NCI-H128 (cell line): Measurements from ENCODE around the gene SQSTM1.

Experiments used
- DNase-seq: peaks from one replicate; lab custom pipeline; 2025; ENCODE audit not compliant: unreplicated experiment; lab: John Stamatoyannopoulos, UW

SQSTM1 gene

DNA sequence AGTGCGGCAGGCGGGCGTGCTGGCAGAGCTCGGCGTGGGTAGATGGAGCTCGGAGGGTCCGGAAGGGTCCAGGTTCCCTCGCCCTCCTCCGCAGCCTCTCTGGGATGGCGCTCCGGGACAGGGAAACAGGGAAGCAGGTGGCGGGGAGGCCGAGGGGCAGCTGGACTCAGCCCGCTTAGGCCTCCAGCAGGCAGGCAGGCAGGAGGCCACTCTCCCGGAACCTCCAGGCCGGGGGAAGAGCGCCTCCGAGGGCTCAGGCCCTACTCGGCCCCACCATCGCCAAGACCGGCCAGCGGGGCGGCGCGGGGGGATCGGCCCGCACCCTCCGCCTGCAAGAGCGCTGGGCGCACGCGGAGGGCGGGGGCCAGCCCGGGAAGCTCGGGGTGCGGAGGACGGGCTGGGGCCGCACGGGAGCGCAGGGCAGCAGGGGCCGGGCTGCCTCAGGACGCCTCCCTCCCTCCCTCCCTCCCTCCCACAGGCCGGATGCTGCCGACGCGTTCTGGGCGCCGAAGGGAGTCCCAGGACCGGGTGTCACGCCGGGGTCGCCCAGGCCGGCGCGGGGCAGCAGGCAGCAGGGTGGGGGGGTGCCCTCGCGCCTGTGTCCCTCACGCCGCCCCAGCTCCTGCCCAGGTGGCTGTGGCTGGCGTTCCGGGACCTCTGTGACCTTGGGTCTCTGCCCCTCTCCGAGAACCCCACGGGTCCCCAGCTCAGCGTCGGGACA lies 15.0 kb upstream of the SQSTM1 start:
- DNase-seq, result no peak

DNA sequence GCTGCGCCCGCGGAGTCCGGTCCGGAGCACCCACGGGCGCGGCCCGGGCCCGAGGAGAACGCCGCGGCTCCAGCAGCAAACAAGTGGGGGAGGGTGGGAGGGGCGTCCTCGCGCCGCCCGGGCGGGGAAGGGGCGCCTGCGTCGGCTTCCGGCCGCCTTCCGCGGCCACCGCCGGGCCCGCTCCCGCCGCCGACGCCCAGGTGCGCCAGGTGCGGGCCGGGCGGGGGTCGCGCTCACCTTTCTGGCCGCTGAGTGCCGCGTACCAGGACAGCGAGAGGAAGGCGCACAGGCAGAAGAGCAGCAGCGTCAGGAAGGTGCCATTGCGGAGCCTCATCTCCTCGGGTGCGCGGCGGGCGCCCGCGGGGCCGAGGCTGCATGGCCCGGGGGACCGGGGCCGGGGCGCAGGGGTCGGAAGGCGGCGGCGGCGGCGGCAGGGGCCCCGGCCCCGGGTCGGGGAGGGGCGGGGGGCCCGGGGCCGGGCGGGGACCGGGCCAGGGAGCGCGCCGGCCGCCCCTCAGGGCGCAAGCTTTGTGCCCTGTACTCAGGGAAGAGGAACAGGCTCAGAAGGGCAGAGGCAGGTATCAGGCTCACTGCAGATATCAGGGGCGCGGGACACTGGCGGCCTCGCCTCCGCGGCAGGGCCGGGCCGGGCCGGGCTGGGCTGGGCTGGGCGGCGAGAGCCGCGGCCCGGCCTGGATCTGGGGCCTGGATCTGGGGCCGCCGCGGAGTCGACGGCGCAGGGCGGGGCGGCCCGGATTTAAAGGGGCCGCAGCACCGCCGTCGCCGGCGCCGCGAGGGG lies 14.3 kb upstream of the SQSTM1 start, which contains the start of gene MGAT4B:
TSS of gene MGAT4B (minus strand) at position 617 of the 799 bp plus-strand sequence. CDS start at position 334, 283 bp downstream.
- no peak for DNase-seq

GRCh38 chr5:179812135-179812825 lies 8.4 kb upstream of the SQSTM1 start:
- DNase-seq, result no peak

DNA sequence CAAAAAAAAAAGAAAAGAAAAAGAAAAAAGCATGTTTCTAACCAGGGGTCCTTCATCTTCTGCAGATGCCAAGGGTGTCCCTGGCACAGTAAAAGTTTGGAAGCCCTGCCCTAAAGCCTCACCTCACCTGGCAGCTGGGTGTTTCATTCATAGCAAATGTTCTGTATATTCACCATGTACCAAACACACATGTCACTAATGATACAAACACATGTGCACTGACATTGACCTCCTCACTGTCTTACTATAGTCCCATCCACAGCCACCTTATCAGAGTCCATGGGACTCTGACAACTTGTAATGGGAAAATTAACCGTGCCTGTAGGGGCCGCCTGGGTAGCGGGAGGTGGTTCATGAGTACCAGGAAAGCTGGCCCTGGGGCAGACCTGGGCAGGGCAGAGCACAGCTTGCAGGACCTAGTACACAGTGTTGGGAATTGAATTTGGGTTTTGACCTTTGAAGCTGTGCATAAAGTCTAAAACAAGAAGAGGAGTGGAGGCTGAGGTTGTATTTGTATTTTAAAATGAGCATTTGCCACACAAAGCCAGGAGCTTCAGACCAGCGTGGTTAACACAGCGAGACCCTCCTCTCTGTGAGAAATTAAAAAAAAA lies 7.6 kb upstream of the SQSTM1 start:
- DNase-seq, result no peak

GRCh38 chr5:179814090-179814489 lies 6.6 kb upstream of the SQSTM1 start:
- DNase-seq, result no peak

DNA sequence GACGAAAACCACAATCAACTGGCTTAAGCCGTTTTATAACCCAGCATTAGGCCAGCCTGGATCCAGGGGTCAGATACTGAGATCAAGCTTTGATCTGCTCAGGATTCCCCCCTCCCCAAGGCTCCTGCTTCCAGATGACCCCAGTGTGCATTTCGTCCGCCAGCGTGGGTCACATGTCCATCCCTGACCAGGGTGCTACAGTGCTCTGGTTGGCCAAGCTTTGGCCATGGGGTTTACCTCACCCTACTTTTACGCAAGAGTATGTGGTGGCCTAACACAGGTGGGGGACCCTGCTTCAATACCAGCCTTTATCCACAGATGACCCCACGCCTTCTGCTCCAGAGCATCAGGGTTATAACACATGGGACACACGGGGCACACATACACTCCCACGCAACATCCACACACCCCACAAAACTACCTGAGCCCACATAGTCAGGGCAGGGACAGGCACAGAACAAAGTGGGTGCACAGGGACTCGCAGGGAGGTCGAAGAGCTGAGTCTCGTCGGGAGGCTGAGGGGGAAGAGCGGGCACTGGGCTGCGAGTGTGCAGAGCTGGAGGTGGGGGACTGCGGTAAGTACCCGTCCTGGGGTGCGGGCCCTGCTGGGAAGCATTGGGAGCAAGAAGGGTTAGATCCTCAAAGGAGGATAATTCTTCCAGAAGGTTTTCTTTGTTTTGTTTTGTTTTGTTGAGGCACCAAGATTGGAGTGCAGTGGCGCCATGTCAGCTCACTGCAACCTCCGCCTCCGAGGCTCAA lies 5.0 kb upstream of the SQSTM1 start:
- DNase-seq, result no peak

DNA sequence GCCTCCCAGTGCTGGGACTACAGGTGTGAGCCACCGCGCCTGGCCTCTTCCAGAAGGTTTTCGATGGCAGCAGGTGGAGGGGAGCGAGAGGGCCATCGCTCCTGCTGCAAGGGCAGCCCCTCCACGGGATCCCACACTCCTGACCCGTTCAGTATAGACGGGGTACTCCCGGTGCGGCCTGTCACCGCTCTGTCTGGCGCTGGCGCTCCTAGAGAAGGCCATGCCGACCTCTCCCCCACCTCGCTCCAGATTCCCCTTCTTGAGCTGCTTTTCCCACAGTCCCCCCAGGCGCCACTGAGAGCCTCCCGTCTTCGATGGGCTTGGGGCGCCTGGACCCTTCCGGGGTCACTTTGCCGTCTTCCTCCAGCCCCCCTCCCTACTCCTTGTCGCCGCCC lies 4.3 kb upstream of the SQSTM1 start:
- no peak for DNase-seq

- DNase-seq, result no peak
These were observed 3.8 kb upstream of the SQSTM1 start for GRCh38 chr5:179816796-179817469.

DNA sequence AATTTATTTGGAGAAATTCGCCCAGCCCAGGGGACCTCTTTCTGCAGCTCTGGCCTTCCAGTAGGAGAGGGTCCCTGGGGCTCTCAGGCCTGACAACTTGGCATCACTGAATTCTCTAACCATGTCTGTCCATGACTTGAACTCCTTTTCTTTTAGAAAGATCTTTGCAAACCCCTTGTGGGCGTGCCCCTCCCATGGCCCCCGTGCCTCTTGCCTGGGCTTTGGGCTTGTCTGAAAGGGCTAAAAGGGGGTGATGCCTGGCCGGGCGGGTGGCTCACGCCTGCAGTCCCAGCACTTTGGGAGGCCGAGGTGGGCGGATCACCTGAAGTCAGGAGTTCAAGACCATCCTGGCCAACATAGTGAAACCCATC lies 3.2 kb upstream of the SQSTM1 start:
- DNase-seq, result no peak

DNA sequence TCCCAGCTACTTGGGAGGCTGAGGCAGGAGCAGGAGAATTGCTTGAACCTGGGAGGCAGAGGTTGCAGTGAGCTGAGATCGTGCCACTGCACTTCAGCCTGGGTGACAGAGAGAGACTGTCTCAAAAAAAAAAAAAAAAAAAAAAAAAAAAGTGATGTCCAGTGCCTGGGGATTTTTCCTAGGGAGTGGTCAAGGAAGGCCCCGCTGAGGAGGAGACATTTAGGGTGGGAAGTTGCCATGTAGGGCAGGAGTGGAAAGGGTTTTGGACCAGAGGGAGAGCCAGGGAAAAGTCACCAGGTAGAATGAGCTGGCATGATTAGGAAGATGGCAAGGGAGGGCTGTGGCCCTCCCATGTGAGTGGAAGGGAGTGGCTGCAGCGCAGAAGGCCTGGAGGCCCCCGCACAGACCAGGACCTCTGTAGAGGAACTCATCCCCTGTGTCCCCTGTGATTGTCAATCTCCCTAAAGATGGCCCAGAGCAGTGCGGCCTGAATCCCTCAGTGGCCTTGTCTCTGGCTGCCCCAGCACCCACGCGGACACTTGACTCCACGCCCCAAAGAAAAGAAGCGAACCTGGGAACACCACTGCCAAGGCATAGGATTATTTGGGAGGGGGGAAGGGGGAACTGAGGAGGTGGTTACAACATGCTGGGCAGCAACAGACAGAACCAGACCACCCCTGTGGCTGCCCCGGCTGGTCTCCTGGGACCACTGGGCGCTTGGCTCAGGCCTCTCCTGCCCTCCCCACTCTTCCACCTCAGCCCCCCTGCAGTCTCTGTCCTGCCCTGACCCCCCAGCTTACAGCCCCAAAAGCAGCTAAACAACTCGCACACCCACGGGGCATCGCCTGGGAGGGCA lies 2.6 kb upstream of the SQSTM1 start:
- DNase-seq, result no peak

- peak; percentile 18 for DNase-seq
These were observed 1.9 kb upstream of the SQSTM1 start for GRCh38 chr5:179818746-179819295.

GRCh38 chr5:179819296-179820126 lies 1.2 kb upstream of the SQSTM1 start:
- DNase-seq, result no peak

- no peak for DNase-seq
These were observed 600 bp upstream of the SQSTM1 start for GRCh38 chr5:179820127-179820482.

- no peak for DNase-seq
These were observed 773 bp downstream of the SQSTM1 start for GRCh38 chr5:179821298-179822058.

GRCh38 chr5:179822059-179822432 lies 1.3 kb downstream of the SQSTM1 start:
- no peak for DNase-seq

DNA sequence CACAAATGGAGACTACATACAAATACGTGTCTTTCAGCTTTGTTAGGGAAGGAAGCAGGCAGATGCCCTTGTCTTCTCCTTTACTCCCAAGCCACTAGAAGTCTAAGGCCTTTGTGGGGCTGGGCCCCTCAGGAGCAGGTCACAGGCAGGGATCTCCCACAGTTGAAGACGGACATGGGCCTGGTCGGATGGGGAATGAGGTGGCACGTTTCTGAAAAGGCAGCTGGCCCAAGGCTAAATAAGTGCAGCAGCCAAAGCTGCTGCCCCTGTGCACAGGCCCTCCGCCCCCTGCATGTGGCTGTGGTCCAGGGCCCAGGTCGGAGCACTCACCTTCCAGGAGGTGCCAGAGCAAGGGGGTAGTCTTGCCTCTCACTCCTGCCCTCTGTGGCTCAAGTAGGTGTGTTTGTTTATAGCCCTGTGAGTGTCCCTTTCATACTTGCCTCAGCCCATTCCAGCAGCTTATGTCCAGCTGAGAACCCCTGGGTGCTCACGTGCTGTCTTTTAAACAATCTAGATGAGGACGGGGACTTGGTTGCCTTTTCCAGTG lies 1.8 kb downstream of the SQSTM1 start:
- DNase-seq, result no peak
